ENCODE measurements around the gene DAG1.
"Not testable (repeated sequence)": the region's sequence is repeated elsewhere in the genome, so short reads cannot be mapped to it uniquely, and the experiment has no call there.

Gene DAG1

DNA sequence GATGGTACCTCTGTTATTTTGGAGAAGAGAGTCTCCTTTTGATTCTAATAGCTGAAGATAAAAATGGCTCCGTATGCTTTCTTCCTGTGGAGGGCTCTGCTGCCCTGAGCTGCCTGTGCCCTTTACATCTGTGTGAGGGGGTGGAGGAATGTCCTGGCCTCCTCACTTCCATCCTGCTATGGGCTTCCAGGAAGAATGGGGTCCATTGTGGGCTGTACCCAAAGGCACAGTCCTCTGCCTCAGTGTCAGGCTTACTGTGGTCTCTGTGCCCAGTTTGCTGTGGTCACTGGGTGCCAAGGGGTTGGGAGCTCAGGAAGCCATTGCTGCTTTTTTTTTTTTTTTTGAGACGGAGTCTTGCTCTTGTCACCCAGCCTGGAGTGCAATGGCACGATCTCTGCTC, 14.4 kb downstream of the DAG1 start:
- TF ChIP-seq FOXP2 (optimal IDR thresholded peaks at IDR 0.05; ENCODE audit: control extremely low read depth, extremely low read length, insufficient read depth) (no peak), EZH2 (IDR thresholded peaks at IDR 0.05) (no peak), POLR2AphosphoS5 (IDR thresholded peaks at IDR 0.05; ENCODE audit: borderline replicate concordance, low read depth, low read length) (no peak)
- no peak for DNase-seq (ENCODE audit: low read depth, low spot score)
- Histone ChIP-seq H3K36me3 (ENCODE audit: insufficient read depth, low read length) (no peaks in the 10 kb centered on the region), H3K27ac (no peak overlapping the region), H3K9me3 (ENCODE audit: low read depth, low read length) (no peaks in the 10 kb centered on the region), H3K4me3 (no peak overlapping the region), H3K9ac (ENCODE audit: insufficient read length) (no peak overlapping the region)

DNA sequence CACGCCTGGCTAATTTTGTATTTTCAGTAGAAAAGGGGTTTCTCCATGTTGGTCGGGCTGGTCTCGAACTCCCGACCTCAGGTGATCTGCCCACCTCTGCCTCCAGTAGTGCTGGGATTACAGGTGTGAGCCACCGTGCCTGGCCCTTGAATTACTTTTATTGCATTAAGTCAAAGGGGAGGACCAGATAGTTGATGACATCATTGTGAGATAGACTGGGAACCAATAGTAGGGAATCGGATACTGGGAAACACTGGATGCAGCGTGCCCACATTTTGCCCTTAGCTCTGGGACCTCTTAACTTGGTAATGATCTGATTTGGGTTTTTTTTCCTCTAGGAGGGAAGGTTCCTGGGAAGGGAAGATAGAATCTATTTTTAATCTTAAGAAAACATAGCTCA, 19.2 kb downstream of the DAG1 start:
- no peak for DNase-seq (ENCODE audit: low read depth, low spot score)
- Histone ChIP-seq H3K9me3 (ENCODE audit: low read depth, low read length) (no peaks in the 10 kb centered on the region), H3K4me3 (no peak overlapping the region), H3K9ac (ENCODE audit: insufficient read length) (no peak overlapping the region), H3K27ac (no peak overlapping the region), H3K36me3 (ENCODE audit: insufficient read depth, low read length) (no peaks in the 10 kb centered on the region)
- TF ChIP-seq POLR2AphosphoS5 (IDR thresholded peaks at IDR 0.05; ENCODE audit: borderline replicate concordance, low read depth, low read length), result no peak
- TF ChIP-seq EZH2 (IDR thresholded peaks at IDR 0.05), result no peak
- no peak for TF ChIP-seq FOXP2 (optimal IDR thresholded peaks at IDR 0.05; ENCODE audit: control extremely low read depth, extremely low read length, insufficient read depth)

DNA sequence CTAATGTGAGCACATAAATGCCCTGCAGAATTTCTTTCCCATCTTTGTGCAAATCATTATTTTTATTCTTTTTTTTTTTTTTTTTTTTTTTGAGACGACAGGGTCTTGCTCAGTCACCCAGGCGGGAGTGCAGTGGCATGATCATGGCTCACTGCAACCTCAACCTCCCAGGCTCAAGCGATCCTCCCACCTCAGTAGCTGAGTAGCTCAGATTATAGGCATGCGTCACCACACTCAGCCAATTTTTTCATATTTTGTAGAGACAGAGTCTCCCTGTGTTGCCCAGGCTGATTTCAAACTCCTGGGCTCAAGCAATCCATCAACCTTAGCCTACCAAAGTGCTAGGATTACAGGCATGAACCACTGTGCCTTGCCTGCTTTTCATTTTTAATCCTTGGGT, 22.9 kb downstream of the DAG1 start:
- DNase-seq (ENCODE audit: low read depth, low spot score), result no peak
- H3K27ac ChIP-seq, result no peak overlapping the region
- H3K9me3 ChIP-seq (ENCODE audit: low read depth, low read length), result no peaks in the 10 kb centered on the region
- no peak overlapping the region for H3K4me3 ChIP-seq
- H3K9ac ChIP-seq (ENCODE audit: insufficient read length), result no peak overlapping the region
- TF ChIP-seq POLR2AphosphoS5 (IDR thresholded peaks at IDR 0.05; ENCODE audit: borderline replicate concordance, low read depth, low read length) (no peak), EZH2 (IDR thresholded peaks at IDR 0.05) (no peak), FOXP2 (optimal IDR thresholded peaks at IDR 0.05; ENCODE audit: control extremely low read depth, extremely low read length, insufficient read depth) (no peak)
- no peaks in the 10 kb centered on the region for H3K36me3 ChIP-seq (ENCODE audit: insufficient read depth, low read length)

DNA sequence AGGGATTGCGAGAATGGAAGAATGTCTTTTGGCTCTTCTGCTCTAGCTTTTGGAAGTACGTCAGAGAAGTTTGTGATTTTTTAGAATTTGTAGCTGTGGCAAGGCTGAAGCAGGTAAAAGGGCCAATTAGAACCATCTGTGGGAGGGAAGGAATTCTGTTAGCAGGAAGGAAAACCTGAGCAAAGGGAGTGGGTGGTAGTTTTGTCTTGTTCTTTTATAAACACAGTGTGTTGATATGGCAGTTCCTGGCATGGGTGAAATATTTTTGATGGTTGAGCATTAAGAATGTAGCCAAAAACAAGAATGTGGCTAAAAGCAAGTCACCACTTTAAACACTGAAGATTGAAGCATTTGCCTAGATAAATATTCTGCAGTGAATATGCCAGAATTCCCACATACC, 23.8 kb downstream of the DAG1 start:
- no peak overlapping the region for H3K9ac ChIP-seq (ENCODE audit: insufficient read length)
- H3K9me3 ChIP-seq (ENCODE audit: low read depth, low read length), result no peaks in the 10 kb centered on the region
- H3K4me3 ChIP-seq, result no peak overlapping the region
- no peak for DNase-seq (ENCODE audit: low read depth, low spot score)
- H3K36me3 ChIP-seq (ENCODE audit: insufficient read depth, low read length), result no peaks in the 10 kb centered on the region
- H3K27ac ChIP-seq, result no peak overlapping the region
- TF ChIP-seq EZH2 (IDR thresholded peaks at IDR 0.05) (no peak), FOXP2 (optimal IDR thresholded peaks at IDR 0.05; ENCODE audit: control extremely low read depth, extremely low read length, insufficient read depth) (no peak), POLR2AphosphoS5 (IDR thresholded peaks at IDR 0.05; ENCODE audit: borderline replicate concordance, low read depth, low read length) (no peak)

DNA sequence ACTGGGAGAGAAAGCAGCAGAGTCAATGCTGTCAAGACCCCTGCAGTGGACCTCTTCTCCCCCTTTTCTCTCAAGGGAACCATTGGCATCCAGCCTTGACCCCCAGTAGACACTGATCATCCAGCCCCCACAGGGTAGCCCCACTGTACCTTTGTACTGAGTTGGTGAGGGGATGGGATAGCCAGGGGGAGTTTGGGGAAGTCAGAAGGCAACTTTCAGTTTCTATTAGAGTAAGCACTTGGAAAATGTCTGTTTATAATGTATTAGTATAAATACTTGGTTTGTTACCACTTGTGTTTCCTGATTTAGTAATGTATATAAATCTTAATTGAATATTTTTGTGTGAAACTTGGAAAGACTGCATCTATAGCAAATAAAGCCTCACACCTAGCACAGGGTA, 25.0 kb downstream of the DAG1 start:
- Histone ChIP-seq H3K9me3 (ENCODE audit: low read depth, low read length) (no peaks in the 10 kb centered on the region), H3K9ac (ENCODE audit: insufficient read length) (no peak overlapping the region), H3K36me3 (ENCODE audit: insufficient read depth, low read length) (no peaks in the 10 kb centered on the region), H3K4me3 (no peak overlapping the region), H3K27ac (no peak overlapping the region)
- TF ChIP-seq POLR2AphosphoS5 (IDR thresholded peaks at IDR 0.05; ENCODE audit: borderline replicate concordance, low read depth, low read length) (no peak), EZH2 (IDR thresholded peaks at IDR 0.05) (no peak), FOXP2 (optimal IDR thresholded peaks at IDR 0.05; ENCODE audit: control extremely low read depth, extremely low read length, insufficient read depth) (no peak)
- no peak for DNase-seq (ENCODE audit: low read depth, low spot score)

DNA sequence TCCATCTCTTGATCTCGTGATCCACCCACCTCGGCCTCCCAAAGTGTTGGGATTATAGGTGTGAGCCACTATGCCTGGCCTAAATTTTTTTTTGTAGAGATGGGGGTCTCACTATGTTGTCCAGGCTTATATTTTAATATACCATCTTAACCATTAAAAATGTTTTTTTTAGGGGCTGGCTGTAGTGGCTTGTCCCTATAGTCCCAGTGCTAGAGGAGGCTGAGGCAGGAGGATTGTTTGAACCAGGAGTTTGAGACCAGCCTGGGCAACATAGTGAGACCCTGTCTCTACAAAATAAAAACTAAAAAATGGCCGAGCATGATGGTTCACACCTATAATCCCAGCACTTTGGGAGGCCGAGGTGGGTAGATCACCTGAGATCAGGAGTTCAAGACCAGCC, 26.8 kb downstream of the DAG1 start:
- H3K9ac ChIP-seq (ENCODE audit: insufficient read length); H3K36me3 ChIP-seq (ENCODE audit: insufficient read depth, low read length); H3K9me3 ChIP-seq (ENCODE audit: low read depth, low read length); H3K27ac ChIP-seq; H3K4me3 ChIP-seq; DNase-seq (ENCODE audit: low read depth, low spot score): not testable (repeated sequence)

DNA sequence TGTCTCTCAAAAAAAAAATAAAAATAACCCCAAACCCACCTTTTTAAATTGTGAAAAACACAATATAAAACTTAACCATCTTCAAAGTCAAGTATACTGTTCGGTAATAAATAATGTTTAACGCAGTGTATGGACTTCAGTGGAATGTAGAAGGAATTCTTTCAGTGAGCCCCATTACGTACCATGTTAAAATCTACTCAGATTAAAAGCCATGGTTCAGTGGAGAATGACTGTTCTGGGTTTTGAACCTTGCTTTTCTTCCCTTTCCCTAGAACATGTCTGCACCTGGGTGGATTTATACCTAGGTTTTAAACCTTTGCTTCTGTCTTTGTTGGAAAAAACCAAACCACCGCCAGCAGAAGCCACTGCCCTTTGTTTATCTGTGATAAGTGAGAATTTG, 27.5 kb downstream of the DAG1 start:
- H3K36me3 ChIP-seq (ENCODE audit: insufficient read depth, low read length), result no peaks in the 10 kb centered on the region
- no peak overlapping the region for H3K27ac ChIP-seq
- no peaks in the 10 kb centered on the region for H3K9me3 ChIP-seq (ENCODE audit: low read depth, low read length)
- H3K4me3 ChIP-seq, result no peak overlapping the region
- no peak overlapping the region for H3K9ac ChIP-seq (ENCODE audit: insufficient read length)
- TF ChIP-seq FOXP2 (optimal IDR thresholded peaks at IDR 0.05; ENCODE audit: control extremely low read depth, extremely low read length, insufficient read depth) (no peak), EZH2 (IDR thresholded peaks at IDR 0.05) (no peak), POLR2AphosphoS5 (IDR thresholded peaks at IDR 0.05; ENCODE audit: borderline replicate concordance, low read depth, low read length) (no peak)
- no peak for DNase-seq (ENCODE audit: low read depth, low spot score)

DNA sequence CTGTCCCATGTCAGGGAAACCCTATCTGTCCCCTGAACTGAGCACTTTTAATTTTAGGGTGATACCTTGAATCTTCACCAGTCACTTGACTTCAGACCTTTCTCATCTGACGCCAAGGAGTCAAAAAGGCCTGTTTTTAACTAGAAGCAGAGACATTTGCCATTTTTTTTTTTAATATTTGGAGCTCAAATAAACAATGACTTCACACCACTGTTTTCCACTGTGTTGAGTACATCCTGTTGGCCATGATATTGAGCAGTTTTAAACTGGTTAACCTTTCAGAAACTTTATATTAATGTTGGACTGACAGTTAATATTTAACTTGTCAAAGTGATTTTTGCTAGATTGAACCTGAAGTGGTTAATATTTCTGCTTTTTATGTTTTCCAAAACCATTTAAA, 28.2 kb downstream of the DAG1 start:
- Histone ChIP-seq H3K36me3 (ENCODE audit: insufficient read depth, low read length) (no peaks in the 10 kb centered on the region), H3K9me3 (ENCODE audit: low read depth, low read length) (no peaks in the 10 kb centered on the region), H3K27ac (no peak overlapping the region), H3K4me3 (no peak overlapping the region), H3K9ac (ENCODE audit: insufficient read length) (no peak overlapping the region)
- TF ChIP-seq FOXP2 (optimal IDR thresholded peaks at IDR 0.05; ENCODE audit: control extremely low read depth, extremely low read length, insufficient read depth), result no peak
- no peak for DNase-seq (ENCODE audit: low read depth, low spot score)

DNA sequence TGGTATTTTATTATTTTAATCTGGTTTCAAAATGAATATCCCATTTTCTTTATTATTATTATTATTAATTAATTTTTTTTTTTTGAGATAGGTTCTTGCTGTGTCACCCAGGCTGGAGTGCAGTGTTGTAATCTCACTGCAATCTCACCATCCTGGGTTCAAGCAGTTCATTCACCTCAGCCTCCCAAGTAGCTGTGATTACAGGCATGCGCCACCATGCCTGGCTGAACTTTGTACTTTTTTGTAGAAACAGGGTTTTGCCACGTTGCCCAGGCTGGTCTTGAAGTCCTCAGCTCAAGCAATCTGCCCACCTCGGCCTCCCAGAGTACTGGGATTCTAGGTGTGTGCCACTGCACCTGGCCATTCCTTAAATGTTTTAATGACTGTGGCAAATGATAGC, 28.6 kb downstream of the DAG1 start:
- H3K27ac ChIP-seq, result no peak overlapping the region
- no peak overlapping the region for H3K9ac ChIP-seq (ENCODE audit: insufficient read length)
- no peak for DNase-seq (ENCODE audit: low read depth, low spot score)
- TF ChIP-seq FOXP2 (optimal IDR thresholded peaks at IDR 0.05; ENCODE audit: control extremely low read depth, extremely low read length, insufficient read depth) (no peak), EZH2 (IDR thresholded peaks at IDR 0.05) (no peak), POLR2AphosphoS5 (IDR thresholded peaks at IDR 0.05; ENCODE audit: borderline replicate concordance, low read depth, low read length) (no peak)
- no peaks in the 10 kb centered on the region for H3K9me3 ChIP-seq (ENCODE audit: low read depth, low read length)
- H3K36me3 ChIP-seq (ENCODE audit: insufficient read depth, low read length), result no peaks in the 10 kb centered on the region
- H3K4me3 ChIP-seq, result no peak overlapping the region

All from SK-N-MC (cell line).